ENCODE measurements around the gene NXPH3. TPM values are rescaled to one million over a fixed set of nuclear protein-coding genes. Genes with fewer than 3 reads are reported as not detected.

Gene NXPH3
- total and polyA plus RNA-seq, 2 donors (not counting 3 experiments of a cell fraction or from before 2014, with no cell fraction given) = 1.7 to 2.0 TPM

DNA sequence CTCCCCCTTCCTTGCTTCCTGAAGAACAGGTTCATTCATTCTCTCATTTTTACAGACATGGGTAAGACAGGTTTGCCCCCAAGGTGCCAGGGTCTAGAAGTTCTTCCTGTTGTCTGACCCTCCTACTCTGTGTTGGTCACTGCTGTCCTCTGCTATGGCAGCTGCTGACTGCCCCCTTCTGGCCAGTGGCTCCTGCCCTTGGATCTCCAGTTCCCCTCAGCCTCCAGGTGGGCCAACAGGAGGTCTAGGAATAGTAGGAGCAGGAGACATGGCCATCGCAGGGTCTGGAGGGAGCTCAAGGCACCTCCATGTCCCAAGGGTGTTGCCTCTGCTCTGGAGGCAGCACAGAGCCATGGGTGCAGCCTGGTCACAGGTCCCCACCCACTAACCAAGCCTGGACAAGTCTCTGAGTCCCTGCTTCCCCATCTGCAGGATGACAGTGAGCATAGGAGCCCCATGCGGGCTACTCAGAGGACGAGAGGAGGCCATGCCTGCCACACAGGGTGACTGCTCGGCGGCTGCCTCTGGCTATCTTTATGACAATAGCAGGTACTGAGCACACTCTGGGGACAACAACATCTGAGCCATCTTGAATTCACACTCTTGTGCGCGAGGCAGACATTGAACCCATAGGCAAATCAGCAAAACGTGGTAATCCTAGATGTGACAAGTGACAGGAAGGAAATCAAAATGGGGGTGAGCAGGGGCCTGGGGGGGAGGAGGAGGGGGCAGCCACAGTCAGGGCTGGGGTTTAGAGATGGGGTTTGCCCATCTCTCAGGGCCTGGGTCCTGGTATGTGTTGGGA is 27.0 kb upstream of the NXPH3 start:
- TF ChIP-seq GATA2 (IDR thresholded peaks at IDR 0.05; ENCODE audit: insufficient read depth, insufficient read length, low read depth, low read length) = no peak
- no peak for TF ChIP-seq MYC (IDR thresholded peaks at IDR 0.05; ENCODE audit: low read depth, low read length)
- no peak for TF ChIP-seq EZH2 (IDR thresholded peaks at IDR 0.05; ENCODE audit: borderline replicate concordance, low read depth, low read length, severe bottlenecking)
- TF ChIP-seq, protein P1, sequence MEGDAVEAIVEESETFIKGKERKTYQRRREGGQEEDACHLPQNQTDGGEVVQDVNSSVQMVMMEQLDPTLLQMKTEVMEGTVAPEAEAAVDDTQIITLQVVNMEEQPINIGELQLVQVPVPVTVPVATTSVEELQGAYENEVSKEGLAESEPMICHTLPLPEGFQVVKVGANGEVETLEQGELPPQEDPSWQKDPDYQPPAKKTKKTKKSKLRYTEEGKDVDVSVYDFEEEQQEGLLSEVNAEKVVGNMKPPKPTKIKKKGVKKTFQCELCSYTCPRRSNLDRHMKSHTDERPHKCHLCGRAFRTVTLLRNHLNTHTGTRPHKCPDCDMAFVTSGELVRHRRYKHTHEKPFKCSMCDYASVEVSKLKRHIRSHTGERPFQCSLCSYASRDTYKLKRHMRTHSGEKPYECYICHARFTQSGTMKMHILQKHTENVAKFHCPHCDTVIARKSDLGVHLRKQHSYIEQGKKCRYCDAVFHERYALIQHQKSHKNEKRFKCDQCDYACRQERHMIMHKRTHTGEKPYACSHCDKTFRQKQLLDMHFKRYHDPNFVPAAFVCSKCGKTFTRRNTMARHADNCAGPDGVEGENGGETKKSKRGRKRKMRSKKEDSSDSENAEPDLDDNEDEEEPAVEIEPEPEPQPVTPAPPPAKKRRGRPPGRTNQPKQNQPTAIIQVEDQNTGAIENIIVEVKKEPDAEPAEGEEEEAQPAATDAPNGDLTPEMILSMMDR (IDR thresholded peaks at IDR 0.05; ENCODE audit: extremely low read depth in 1 of 2, insufficient read depth in 1 of 2, low read depth in 1 of 2, low read length in 2 of 2) = peak; percentile 25 to 59
- no peak for TF ChIP-seq FOS (IDR thresholded peaks at IDR 0.05; ENCODE audit: borderline replicate concordance, insufficient read depth, low read length)
- TF ChIP-seq POLR2AphosphoS5 (IDR thresholded peaks at IDR 0.05; ENCODE audit: insufficient read depth, low read depth, low read length) = no peak
- TF ChIP-seq, protein P2, sequence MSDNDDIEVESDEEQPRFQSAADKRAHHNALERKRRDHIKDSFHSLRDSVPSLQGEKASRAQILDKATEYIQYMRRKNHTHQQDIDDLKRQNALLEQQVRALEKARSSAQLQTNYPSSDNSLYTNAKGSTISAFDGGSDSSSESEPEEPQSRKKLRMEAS (IDR thresholded peaks at IDR 0.05; ENCODE audit: insufficient read depth, insufficient read length) = no peak
- TF ChIP-seq JUN (IDR thresholded peaks at IDR 0.05; ENCODE audit: borderline replicate concordance, insufficient read depth, insufficient read length, low read depth) = no peak
- Histone ChIP-seq H3K4me1 (ENCODE audit: control insufficient read depth, extremely low read depth, insufficient read depth, low read length) (no peaks in the 10 kb centered on the region), H3K9me1 (replicated peaks; ENCODE audit: control insufficient read depth, extremely low read depth, insufficient read depth, low read length) (no peaks in the 10 kb centered on the region), H3K4me3 (replicated peaks in 1 of 3; ENCODE audit: insufficient read depth in 1 of 3, low read depth in 1 of 3, low read length in 3 of 3) (no peak overlapping the region), H3K79me2 (ENCODE audit: control insufficient read depth, insufficient read depth, low read length) (no peaks in the 10 kb centered on the region), H3K36me3 (ENCODE audit: control insufficient read depth in 2 of 2, extremely low read depth in 1 of 2, insufficient read depth in 2 of 2, low read length in 2 of 2) (no peaks in the 10 kb centered on the region), H2AFZ (ENCODE audit: low read depth, low read length) (no peak overlapping the region), H3K27me3 (ENCODE audit: control insufficient read depth in 2 of 2, insufficient read depth in 2 of 2, low read length in 2 of 2) (no peaks in the 10 kb centered on the region), H3K9me3 (replicated peaks; ENCODE audit: control insufficient read depth, insufficient read depth, low read length) (no peaks in the 10 kb centered on the region), H4K20me1 (replicated peaks; ENCODE audit: control insufficient read depth, extremely low read depth, insufficient read depth, low read length) (no peaks in the 10 kb centered on the region), H3K4me2 (ENCODE audit: insufficient read depth, low read length) (no peak overlapping the region), H3K27ac (ENCODE audit: insufficient read depth, low read depth, low read length) (no peak overlapping the region), H3K9ac (replicated peaks; ENCODE audit: extremely low read depth, insufficient read depth, low read length) (no peak overlapping the region)
- dilution Hi-C loops (cut with MboI; ENCODE audit: extremely low pct_ligation_motif_present, low sequenced_read_pairs) (no loop called here), intact Hi-C loops (cut with micrococcal nuclease) (loop anchor here (1.0 to 2.0 kb wide), 2 partner anchors 113 to 234 kb away; no protein-coding TSS in a partner anchor)
- no peak for DNase-seq (ENCODE audit: low read depth, low spot score)
- BruUV-seq (replicated peaks) = no TSS peak
- POLR2A ChIA-PET = no interaction called here
- CTCF ChIA-PET = interaction anchor here (1.2 to 1.3 kb wide), 2 partner anchors 52 to 113 kb away, joined by 3 to 5 read pairs; no protein-coding TSS in a partner anchor
- peak; percentile 47 for FAIRE-seq

Measured in endothelial cell of umbilical vein (primary cell).